ENCODE measurements around the gene SRI.

Gene SRI

DNA sequence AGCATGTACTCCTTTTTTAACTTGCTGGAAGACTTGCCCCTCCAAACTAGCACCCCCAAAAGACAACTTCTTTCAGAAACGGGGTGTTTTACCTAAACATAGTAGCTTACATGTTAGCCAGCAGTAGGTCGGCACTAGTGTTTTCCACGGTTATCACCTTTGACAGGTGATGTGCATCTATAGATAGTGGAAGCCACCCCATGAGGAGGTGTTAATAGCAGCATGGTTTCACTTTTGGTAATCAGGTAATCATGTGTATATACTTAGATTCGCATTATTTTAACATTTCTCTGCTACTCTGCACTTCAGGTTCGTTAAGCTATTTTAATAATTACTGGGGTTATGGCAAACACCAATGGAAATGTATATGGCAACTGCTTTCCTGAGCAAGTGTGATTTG lies 17.6 kb downstream of the SRI start:
- no peak overlapping the region for H3K27ac ChIP-seq (ENCODE audit: low read length)
- no peaks in the 10 kb centered on the region for H3K27me3 ChIP-seq (ENCODE audit: insufficient read depth, low read length, poor library complexity)
- H3K9ac ChIP-seq (ENCODE audit: low read depth, low read length) = no peak overlapping the region
- H3K9me3 ChIP-seq (ENCODE audit: insufficient read depth, low read length, severe bottlenecking) = no peaks in the 10 kb centered on the region
- no peaks in the 10 kb centered on the region for H3K4me1 ChIP-seq (ENCODE audit: insufficient read depth, low read length)
- DNase-seq = no peak
- peaks cover 64% of the 10 kb centered on the region for H3K36me3 ChIP-seq (ENCODE audit: insufficient read depth, low read length)
- TF ChIP-seq EZH2 (IDR thresholded peaks at IDR 0.05; ENCODE audit: borderline replicate concordance, low read depth, low read length, severe bottlenecking) = no peak
- no peak for TF ChIP-seq CTCF (IDR thresholded peaks at IDR 0.05; ENCODE audit: borderline replicate concordance, extremely low read depth, low read length, poor library complexity, severe bottlenecking)
- no peak overlapping the region for H2AFZ ChIP-seq (ENCODE audit: low read depth, low read length)
- no peaks in the 10 kb centered on the region for H3K79me2 ChIP-seq (ENCODE audit: insufficient read depth, low read length)
- H4K20me1 ChIP-seq (ENCODE audit: insufficient read depth, low read length) = no peaks in the 10 kb centered on the region
- no peak for ATAC-seq (ENCODE audit: insufficient read depth, low read depth)
- H3K4me2 ChIP-seq (ENCODE audit: insufficient read depth, low read length) = no peak overlapping the region
- H3K4me3 ChIP-seq (ENCODE audit: low read depth in 1 of 2, low read length in 2 of 2) = no peak overlapping the region

GRCh38 chr7:88201305-88201704 lies 18.5 kb downstream of the SRI start:
- peaks cover 55% of the 10 kb centered on the region for H3K36me3 ChIP-seq (ENCODE audit: insufficient read depth, low read length)
- no peak overlapping the region for H3K4me3 ChIP-seq (ENCODE audit: low read depth in 1 of 2, low read length in 2 of 2)
- TF ChIP-seq EZH2 (IDR thresholded peaks at IDR 0.05; ENCODE audit: borderline replicate concordance, low read depth, low read length, severe bottlenecking) (no peak), CTCF (IDR thresholded peaks at IDR 0.05; ENCODE audit: borderline replicate concordance, extremely low read depth, low read length, poor library complexity, severe bottlenecking) (no peak)

GRCh38 chr7:88200789-88201188 lies 19.0 kb downstream of the SRI start:
- no peaks in the 10 kb centered on the region for H3K79me2 ChIP-seq (ENCODE audit: insufficient read depth, low read length)
- H3K36me3 ChIP-seq (ENCODE audit: insufficient read depth, low read length) = peaks cover 49% of the 10 kb centered on the region
- DNase-seq = no peak
- H3K4me1 ChIP-seq (ENCODE audit: insufficient read depth, low read length) = no peaks in the 10 kb centered on the region
- H3K27ac ChIP-seq (ENCODE audit: low read length) = no peak overlapping the region
- no peak overlapping the region for H3K4me3 ChIP-seq (ENCODE audit: low read depth in 1 of 2, low read length in 2 of 2)
- H3K4me2 ChIP-seq (ENCODE audit: insufficient read depth, low read length) = no peak overlapping the region
- TF ChIP-seq CTCF (IDR thresholded peaks at IDR 0.05; ENCODE audit: borderline replicate concordance, extremely low read depth, low read length, poor library complexity, severe bottlenecking) (no peak), EZH2 (IDR thresholded peaks at IDR 0.05; ENCODE audit: borderline replicate concordance, low read depth, low read length, severe bottlenecking) (no peak)
- ATAC-seq (ENCODE audit: insufficient read depth, low read depth) = no peak
- H3K27me3 ChIP-seq (ENCODE audit: insufficient read depth, low read length, poor library complexity) = no peaks in the 10 kb centered on the region
- H4K20me1 ChIP-seq (ENCODE audit: insufficient read depth, low read length) = no peaks in the 10 kb centered on the region
- H2AFZ ChIP-seq (ENCODE audit: low read depth, low read length) = no peak overlapping the region
- no peak overlapping the region for H3K9ac ChIP-seq (ENCODE audit: low read depth, low read length)
- no peaks in the 10 kb centered on the region for H3K9me3 ChIP-seq (ENCODE audit: insufficient read depth, low read length, severe bottlenecking)

More at GRCh38 chr7:88201305-88201704, 18.5 kb downstream of the SRI start:
- Histone ChIP-seq H3K27me3 (ENCODE audit: insufficient read depth, low read length, poor library complexity) (no peaks in the 10 kb centered on the region), H3K9ac (ENCODE audit: low read depth, low read length) (no peak overlapping the region), H3K4me2 (ENCODE audit: insufficient read depth, low read length) (no peak overlapping the region), H3K4me1 (ENCODE audit: insufficient read depth, low read length) (no peaks in the 10 kb centered on the region), H2AFZ (ENCODE audit: low read depth, low read length) (no peak overlapping the region), H3K79me2 (ENCODE audit: insufficient read depth, low read length) (no peaks in the 10 kb centered on the region), H3K9me3 (ENCODE audit: insufficient read depth, low read length, severe bottlenecking) (no peaks in the 10 kb centered on the region), H3K27ac (ENCODE audit: low read length) (no peak overlapping the region), H4K20me1 (ENCODE audit: insufficient read depth, low read length) (no peaks in the 10 kb centered on the region)
- no peak for ATAC-seq (ENCODE audit: insufficient read depth, low read depth)
- no peak for DNase-seq

GRCh38 chr7:88200261-88200660 lies 19.6 kb downstream of the SRI start:
- Histone ChIP-seq H3K36me3 (ENCODE audit: insufficient read depth, low read length) (peaks cover 44% of the 10 kb centered on the region), H3K4me1 (ENCODE audit: insufficient read depth, low read length) (no peaks in the 10 kb centered on the region), H2AFZ (ENCODE audit: low read depth, low read length) (no peak overlapping the region), H3K4me3 (ENCODE audit: low read depth in 1 of 2, low read length in 2 of 2) (no peak overlapping the region), H3K27me3 (ENCODE audit: insufficient read depth, low read length, poor library complexity) (no peaks in the 10 kb centered on the region), H4K20me1 (ENCODE audit: insufficient read depth, low read length) (no peaks in the 10 kb centered on the region), H3K9ac (ENCODE audit: low read depth, low read length) (no peak overlapping the region), H3K27ac (ENCODE audit: low read length) (no peak overlapping the region), H3K4me2 (ENCODE audit: insufficient read depth, low read length) (no peak overlapping the region), H3K9me3 (ENCODE audit: insufficient read depth, low read length, severe bottlenecking) (no peaks in the 10 kb centered on the region), H3K79me2 (ENCODE audit: insufficient read depth, low read length) (no peaks in the 10 kb centered on the region)
- DNase-seq (no peak), ATAC-seq (ENCODE audit: insufficient read depth, low read depth) (no peak)
- TF ChIP-seq CTCF (IDR thresholded peaks at IDR 0.05; ENCODE audit: borderline replicate concordance, extremely low read depth, low read length, poor library complexity, severe bottlenecking) (no peak), EZH2 (IDR thresholded peaks at IDR 0.05; ENCODE audit: borderline replicate concordance, low read depth, low read length, severe bottlenecking) (no peak)
